H54 (cell line): ENCODE data around the gene ZFHX3.

Source experiments
- DNase-seq: peaks from one replicate; pipeline ENCODE4 v3.0.0; 2011; ENCODE audit warnings: low spot score, mixed read lengths; ENCODE audit not compliant: insufficient read length
- FAIRE-seq: peaks from 3 replicates; lab custom pipeline; 2011; peaks lifted over from hg19 to GRCh38; lab: Jason Lieb, UNC
- POLR2A ChIP-seq: IDR thresholded peaks from 2 replicates; pipeline ENCODE4 v1.6.1; 2011; ENCODE audit warnings: low read depth, mild to moderate bottlenecking, low read length

Gene ZFHX3

DNA sequence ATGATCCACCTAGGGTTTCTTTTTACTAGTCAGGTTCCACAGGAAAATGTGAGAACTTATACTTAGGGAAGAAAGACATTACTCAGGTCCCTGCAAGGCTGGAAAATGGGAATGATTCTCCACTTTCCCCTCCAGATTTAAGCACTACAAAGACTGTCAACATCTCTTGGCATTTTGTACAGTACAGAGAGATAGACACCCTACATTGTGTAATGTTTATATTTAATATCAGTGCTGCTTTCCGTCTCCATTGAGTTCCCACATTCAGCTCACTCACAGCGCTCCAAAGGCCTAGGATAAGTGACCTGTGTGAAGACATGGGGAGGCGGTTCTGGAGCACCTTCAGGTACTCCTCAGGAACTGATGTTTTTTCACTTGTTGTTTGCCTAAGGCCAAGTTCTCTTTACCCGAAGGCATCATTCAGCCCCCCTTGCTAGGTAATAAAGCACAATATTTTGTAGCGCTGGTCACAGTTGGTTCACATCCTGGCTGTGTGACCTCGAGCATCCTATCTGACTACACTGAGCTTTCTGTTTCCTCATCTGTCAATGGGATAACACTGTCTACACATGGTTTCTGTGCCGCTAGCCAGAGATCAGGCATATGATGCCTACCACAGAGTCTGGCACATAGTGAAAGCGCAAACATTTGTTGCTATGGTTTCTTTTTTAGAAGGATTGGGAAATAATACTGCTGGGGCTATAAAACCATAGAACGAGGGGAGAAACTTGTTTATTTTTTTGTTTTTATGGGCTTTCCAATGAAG lies 226.6 kb downstream of the ZFHX3 start:
- TF ChIP-seq POLR2A: no peak
- DNase-seq (no peak), FAIRE-seq (no peak)

DNA sequence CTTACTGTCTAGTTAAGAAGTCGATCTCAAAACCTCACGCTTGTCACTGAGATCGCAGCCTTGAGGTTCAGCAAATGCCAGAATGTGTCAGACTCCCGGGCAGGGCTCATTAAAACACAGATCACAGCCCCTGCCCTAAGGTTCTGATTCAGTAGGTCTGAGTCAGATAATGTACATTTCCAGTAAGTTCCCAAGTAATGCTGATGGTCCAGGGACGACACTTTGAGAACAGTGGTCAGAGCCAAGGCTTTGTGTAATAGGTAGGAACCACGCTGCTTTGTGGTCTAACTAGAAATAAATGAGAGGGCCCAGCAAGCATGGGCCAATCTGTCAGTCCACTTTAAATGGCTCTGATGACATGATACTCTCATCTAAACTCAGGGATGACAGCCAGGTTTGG lies 228.6 kb downstream of the ZFHX3 start:
- TF ChIP-seq POLR2A: no peak
- DNase-seq (peak; percentile 31), FAIRE-seq (peak; percentile 20)

DNA sequence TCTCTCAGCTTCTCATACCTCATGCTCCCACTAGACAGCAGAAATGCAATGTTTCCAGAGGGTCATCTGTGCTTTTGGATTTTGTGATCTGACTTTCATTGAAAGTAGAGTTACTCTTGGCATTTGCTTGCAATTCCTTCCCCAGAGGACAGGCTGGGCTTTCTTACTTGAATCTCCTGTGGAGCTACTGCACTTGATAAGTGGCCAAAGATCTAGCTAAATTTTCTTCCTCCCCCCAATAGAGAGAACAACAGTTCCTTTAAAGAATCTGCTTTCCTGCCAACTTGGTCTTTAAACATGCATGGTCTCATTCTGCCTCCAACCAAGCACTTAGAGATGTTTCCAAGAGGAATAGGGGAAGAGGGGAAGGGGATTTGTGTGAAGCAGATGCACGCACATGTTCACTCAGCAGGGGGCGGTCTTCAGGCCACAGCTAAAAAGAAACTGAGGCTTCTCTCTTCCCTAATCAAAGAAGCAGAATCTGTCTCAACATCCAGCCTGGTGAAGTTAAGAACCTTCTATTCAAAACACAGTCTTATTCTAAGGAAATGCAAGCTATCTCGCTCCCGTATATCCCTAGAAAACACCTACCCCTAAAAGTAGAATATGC lies 229.6 kb downstream of the ZFHX3 start:
- TF ChIP-seq POLR2A: no peak
- no peak for FAIRE-seq
- DNase-seq: no peak

DNA sequence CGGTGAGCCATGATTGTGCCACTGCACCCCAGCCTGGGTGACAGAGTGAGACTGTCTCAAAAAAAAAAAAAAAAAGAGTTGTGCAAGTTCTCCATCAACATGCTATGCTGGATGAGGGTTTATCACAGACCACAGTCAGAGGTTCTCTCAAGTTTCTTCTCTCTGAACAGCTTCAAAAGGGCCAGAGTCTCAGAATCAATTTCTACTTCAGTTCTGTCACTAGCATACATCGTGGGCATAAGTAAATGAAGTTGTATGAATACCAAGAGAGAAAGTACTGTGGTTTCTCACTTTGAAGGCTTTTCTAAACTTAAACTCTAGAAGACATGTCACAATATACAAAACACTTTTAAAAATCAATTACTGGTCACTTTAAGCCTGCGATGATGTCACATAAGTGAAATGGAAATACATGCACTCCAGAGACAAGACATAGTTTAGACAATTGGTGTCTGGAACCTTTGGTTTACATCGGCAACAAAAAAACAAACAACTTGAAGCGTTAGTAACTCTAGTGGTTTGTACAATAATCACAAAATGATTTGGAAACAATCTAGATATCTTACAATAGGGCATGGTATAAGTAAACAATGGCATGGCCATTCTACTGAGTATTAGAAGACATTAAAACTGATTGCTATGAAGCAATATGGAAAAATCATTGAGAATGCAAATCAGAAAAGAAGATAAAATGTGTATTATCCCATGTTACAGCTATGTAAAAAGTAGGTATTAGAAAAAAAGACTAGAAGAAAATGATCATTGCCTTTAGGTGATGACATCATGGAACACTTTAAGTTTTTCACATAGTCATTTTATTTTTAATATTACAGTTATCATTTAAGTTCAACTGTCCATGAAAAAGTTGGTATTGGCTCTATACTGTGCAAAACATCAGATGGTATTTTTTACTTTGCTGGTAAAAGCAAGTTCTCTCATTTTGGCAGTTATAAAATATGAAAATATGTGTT lies 232.3 kb downstream of the ZFHX3 start:
- no peak for TF ChIP-seq POLR2A
- DNase-seq (no peak), FAIRE-seq (no peak)

DNA sequence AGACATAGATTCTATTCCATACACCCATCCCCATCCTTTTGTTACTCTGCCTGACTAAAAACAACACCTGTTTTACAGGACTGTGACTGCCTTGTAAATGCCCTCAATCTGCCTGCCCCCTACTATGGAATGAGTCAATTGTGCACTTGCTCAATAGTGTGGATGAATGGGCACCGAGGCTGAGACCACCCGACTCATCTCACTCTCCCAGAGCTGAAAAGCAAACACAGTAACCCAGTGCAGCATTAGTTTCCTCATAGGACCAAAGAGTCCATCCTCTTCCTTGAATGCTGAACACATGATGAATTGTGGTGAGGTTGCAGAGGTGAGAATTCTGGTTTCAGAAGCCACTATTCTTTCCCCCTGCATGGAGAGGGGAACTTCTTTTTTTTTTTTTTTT lies 233.7 kb downstream of the ZFHX3 start:
- FAIRE-seq: no peak
- no peak for DNase-seq
- no peak for TF ChIP-seq POLR2A

DNA sequence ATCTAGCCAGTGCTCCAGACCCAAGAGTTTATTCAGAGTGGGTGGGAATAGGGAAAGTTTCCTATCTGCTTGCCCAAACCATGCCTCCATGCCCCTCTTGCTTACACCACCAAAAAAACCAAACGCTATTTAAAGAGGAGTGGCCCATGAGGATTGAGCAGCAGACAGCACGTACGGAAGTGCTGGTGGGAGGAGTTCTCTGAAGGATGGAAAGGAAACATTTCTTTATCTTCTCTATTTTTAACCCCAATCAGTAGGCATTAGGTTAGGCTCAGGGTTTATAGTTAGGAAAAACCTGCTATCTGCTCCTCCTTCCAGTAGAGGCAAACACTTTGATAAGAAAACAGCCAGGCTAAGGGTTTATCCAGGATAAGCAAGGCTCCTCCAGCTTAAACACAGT lies 235.3 kb downstream of the ZFHX3 start:
- no peak for TF ChIP-seq POLR2A
- no peak for FAIRE-seq
- no peak for DNase-seq

DNA sequence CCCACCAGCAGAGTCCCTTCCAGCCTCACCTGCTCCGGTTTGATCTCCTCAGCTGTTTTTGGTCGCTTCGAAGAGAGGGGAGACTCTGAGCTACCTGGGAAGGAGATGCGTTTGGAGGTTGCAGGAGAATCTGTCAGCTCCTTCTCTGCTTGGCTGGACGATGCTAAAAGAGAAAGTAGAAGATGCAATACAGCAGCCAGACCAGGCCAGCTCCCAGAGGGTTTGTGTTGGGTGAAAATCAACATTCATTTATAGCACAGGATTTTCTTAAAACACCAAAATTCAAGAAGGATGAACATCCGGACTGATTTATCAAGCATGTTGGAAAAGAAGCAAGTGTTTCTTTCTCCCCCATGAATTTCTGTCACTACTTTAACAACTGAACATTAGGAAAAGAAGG lies 236.1 kb downstream of the ZFHX3 start:
- TF ChIP-seq POLR2A: no peak
- FAIRE-seq (no peak), DNase-seq (no peak)

DNA sequence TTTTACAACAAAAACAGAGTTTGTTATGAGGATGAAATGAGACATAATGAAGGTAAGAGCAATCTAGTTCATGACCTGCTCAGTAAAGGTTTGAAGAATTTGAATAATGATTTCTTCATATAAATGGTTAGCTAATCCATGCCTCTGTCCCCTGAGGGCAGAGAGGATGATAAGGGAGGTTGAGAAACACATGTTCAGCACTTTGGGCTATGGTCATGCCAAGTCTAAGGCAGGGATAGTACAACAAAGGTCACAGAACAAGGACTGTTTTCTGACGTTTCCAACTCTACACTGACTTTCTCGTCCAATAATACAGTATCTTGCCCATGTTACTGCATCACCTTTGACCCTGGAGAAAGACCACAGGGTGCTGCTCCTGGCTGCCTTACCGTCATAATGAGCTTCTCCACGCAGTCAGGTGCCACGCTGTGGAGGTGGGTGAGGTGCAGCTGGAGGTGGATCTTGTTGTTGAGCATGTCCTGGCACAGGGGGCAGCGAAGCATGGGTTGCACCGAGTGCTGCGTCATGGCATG lies 236.7 kb downstream of the ZFHX3 start:
- no peak for TF ChIP-seq POLR2A
- DNase-seq: no peak
- no peak for FAIRE-seq

DNA sequence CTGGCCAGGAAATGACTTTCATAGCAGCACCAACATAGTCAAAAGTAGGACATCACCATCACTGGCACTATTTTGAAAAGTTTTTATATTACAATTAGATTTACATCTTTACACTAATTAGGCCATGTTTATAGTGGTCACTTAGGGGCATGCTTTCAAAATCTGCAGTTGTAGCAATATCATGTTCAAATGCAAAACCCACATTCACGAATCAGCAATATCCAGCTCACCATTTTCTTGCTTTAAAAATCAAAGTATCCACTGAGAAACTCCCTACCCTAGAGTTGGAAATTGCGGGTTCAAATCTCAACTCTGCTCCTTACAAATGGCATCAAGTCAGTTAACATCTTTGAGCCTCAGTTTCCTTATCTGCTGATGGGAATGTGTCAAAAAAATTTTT lies 237.4 kb downstream of the ZFHX3 start:
- DNase-seq: no peak
- no peak for FAIRE-seq
- no peak for TF ChIP-seq POLR2A

DNA sequence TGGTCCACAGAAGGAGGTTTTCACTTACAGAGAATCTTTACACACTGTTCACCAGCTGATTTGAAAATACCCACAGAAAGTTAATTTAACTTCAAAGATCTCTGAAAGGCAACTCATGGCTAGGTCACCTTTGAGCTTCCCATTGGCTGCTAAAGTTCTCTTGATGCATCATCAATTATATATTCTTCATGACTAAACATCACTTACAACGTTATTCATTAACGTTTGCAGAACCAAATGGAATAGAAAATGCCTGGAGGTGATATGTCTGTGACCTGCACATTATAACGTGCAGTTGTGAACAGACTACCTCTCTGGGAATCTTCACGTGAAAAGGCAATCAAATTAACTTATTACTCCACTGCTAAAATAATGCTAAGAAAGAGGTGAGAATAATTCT lies 238.5 kb downstream of the ZFHX3 start:
- FAIRE-seq (no peak), DNase-seq (no peak)
- no peak for TF ChIP-seq POLR2A

DNA sequence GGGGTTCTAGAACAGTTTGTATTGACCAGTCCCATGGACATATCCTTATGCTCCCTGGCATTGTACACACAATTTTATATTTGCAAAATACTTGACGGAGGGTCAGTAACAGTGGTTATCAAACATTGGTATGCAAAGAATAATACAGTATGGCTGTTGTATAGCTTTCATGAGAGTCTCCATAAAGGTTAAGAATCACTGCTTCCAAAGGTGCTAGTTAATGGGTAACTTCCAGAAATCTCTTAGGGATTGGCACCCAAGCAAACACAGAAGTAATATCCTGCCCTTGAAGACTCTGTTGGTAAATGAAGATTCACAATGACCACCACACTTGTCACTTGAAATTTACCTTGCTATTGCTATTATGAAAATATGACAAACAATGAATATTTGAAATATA lies 239.2 kb downstream of the ZFHX3 start:
- no peak for TF ChIP-seq POLR2A
- DNase-seq (no peak), FAIRE-seq (no peak)

DNA sequence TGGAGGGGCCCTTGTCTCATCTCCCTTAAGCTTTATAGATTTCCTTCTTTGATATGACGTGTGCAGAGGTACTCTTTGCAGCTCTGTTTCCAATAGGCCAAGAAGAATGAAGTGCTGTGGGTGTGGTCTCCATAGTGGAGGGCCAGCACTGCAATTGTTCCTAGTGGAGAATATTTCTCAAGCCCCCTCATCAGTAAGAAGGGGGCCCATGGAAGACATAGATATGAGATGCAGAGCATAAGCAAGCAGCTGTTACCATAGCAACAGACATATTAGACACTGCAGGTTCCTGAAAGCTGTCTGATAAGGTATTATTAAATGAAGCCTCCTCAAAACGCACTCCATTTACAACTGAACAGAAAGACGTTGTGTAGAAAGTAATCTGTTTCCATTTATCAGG lies 240.7 kb downstream of the ZFHX3 start:
- TF ChIP-seq POLR2A: no peak
- DNase-seq: no peak
- FAIRE-seq: no peak

DNA sequence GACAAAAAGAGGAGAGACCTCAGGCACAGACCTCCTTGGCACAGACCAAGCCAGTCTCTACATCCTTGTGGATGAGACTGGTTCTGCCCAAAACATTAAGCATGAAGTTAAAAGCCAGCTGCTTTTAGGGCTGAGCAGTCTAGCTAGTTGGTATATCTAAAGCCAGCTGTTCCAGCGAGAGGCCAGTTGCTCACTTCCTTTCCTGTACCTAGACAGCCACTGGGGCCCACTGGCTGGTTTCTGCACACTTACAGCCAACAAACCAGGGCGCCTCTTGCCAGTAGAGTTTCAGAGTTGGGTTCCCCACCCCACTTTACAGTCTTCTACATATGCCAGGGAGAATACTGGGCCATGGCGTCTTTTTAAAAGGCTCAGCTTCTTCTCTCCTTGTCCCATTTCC lies 242.4 kb downstream of the ZFHX3 start:
- no peak for TF ChIP-seq POLR2A
- FAIRE-seq (no peak), DNase-seq (no peak)
